ENCODE results near the gene SLC15A5. TPM values are rescaled to one million over a fixed set of nuclear protein-coding genes. Genes with fewer than 3 reads are reported as not detected.

SLC15A5 gene
- total RNA-seq: not detected in 2 replicates

GRCh38 chr12:16277585-16277984 is at the start of gene SLC15A5:
TSS of gene SLC15A5 (minus strand) at chr12:16277685. CDS start at chr12:16277685, 0 bp downstream.

Other genes starting within 250 kb of the SLC15A5 start
- gene MGST1, start 70.0 kb upstream of the SLC15A5 start, total RNA-seq: 7.2 and 8.3 TPM in 2 replicates

Data from dermis lymphatic vessel endothelial cell (primary cell).